ENCODE results near the gene SOD2. TPM values are rescaled to one million over a fixed set of nuclear protein-coding genes. Genes with fewer than 3 reads are reported as not detected.

Gene SOD2
- total and polyA plus RNA-seq, 7 donors, result 171 to 1,498 (median 247) TPM

DNA sequence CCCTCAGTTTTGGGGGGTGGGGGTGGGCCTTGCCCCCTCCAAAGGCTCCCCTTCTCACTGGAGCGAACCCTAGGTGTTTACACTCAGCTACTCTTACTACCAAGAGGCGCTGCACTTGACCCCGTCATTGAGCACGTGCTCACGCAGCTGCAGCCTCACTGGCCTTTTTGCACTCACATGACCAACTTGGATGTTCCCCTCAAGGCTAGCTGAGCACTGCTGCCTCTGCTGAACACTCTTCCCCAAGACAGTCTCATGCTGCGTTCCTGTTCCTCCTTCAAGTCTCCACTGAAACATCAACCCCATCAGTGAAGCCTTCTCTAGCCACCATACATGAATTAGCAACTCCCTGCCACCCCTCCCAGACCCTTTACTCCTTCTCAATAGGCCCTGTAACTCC lies 4.0 kb downstream of the SOD2 start:
- WGBS, 2 donors, result 73 to 78% methylated on average over 6 of the region's 6 CpGs
- H3K4me3 ChIP-seq, result peak overlapping the region in 1 of 4 donors; percentile 100
- peaks cover 9 to 63% (median 22%) of the 10 kb centered on the region in 4 donors for H3K36me3 ChIP-seq
- no peak for TF ChIP-seq POLR2A (IDR thresholded peaks at IDR 0.05)
- no peak for TF ChIP-seq POLR2AphosphoS5 (IDR thresholded peaks at IDR 0.05)
- peaks cover 0 to 55% (median 42%) of the 10 kb centered on the region in 4 donors for H3K4me1 ChIP-seq
- intact Hi-C loops (cut with DNase I), result no loop called here
- no peaks in the 10 kb centered on the region for H3K27me3 ChIP-seq
- H3K9me3 ChIP-seq, result no peaks in the 10 kb centered on the region
- peak overlapping the region in 1 of 4 donors; percentile 6 for H3K27ac ChIP-seq
- no peak for DNase-seq

- Histone ChIP-seq H3K27me3 (no peaks in the 10 kb centered on the region), H3K36me3 (peaks cover 14 to 69% (median 27%) of the 10 kb centered on the region in 4 donors), H3K4me1 (peaks cover 0 to 52% (median 40%) of the 10 kb centered on the region in 4 donors), H3K27ac (no peak overlapping the region), H3K4me3 (peak overlapping the region in 1 of 4 donors; percentile 100), H3K9me3 (no peaks in the 10 kb centered on the region)
- 72 to 80% methylated on average over 5 of the region's 5 CpGs for WGBS, 2 donors
- intact Hi-C loops (cut with DNase I), result no loop called here
- no peak for DNase-seq
- TF ChIP-seq CTCF (IDR thresholded peaks at IDR 0.05) (no peak), POLR2A (IDR thresholded peaks at IDR 0.05) (no peak), EP300 (IDR thresholded peaks at IDR 0.05) (no peak), POLR2AphosphoS5 (IDR thresholded peaks at IDR 0.05) (no peak)
Observed at GRCh38 chr6:159688266-159688905, 4.7 kb downstream of the SOD2 start.

DNA sequence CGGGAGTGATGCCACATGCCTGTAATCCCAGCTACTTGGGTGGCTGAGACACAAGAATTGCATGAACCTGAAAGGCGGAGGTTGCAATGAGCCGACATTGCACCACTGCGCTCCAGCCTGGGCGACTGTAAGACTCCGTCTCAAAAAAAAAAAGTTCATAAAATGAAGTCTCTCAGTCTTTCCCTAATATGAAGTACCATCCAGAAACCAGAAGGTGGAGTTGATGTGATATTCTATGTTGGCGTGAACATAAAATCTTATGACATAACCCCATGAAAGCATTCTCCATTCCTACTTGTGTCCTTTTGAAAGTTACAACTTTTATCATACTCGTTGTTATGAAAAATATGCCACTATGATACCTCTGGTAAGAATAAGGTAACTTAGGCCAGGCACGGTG lies 5.7 kb downstream of the SOD2 start:
- Histone ChIP-seq H3K4me3 (peak overlapping the region in 1 of 4 donors; percentile 2), H3K27me3 (no peaks in the 10 kb centered on the region), H3K27ac (no peak overlapping the region), H3K4me1 (peaks cover 0 to 61% (median 44%) of the 10 kb centered on the region in 4 donors), H3K9me3 (no peaks in the 10 kb centered on the region), H3K36me3 (peaks cover 23 to 80% (median 32%) of the 10 kb centered on the region in 4 donors)
- no peak for DNase-seq
- TF ChIP-seq POLR2A (IDR thresholded peaks at IDR 0.05) (no peak), CTCF (IDR thresholded peaks at IDR 0.05) (no peak), EP300 (IDR thresholded peaks at IDR 0.05) (no peak), POLR2AphosphoS5 (IDR thresholded peaks at IDR 0.05) (no peak)
- intact Hi-C loops (cut with DNase I), result no loop called here
- 91 to 96% methylated on average over 9 of the region's 9 CpGs for whole genome bisulfite sequencing, 2 donors

- WGBS, 2 donors, result 64 to 91% methylated on average over 3 of the region's 3 CpGs
- Histone ChIP-seq H3K36me3 (peaks cover 25 to 86% (median 35%) of the 10 kb centered on the region in 4 donors), H3K4me1 (peaks cover 0 to 62% (median 43%) of the 10 kb centered on the region in 4 donors), H3K9me3 (no peaks in the 10 kb centered on the region), H3K27ac (no peak overlapping the region), H3K27me3 (no peaks in the 10 kb centered on the region), H3K4me3 (peak overlapping the region in 1 of 4 donors; percentile 2)
- TF ChIP-seq POLR2AphosphoS5 (IDR thresholded peaks at IDR 0.05), result no peak
- no peak for TF ChIP-seq CTCF (IDR thresholded peaks at IDR 0.05)
- TF ChIP-seq EP300 (IDR thresholded peaks at IDR 0.05), result no peak
- no peak for TF ChIP-seq POLR2A (IDR thresholded peaks at IDR 0.05)
- intact Hi-C loops (cut with DNase I), result no loop called here
- DNase-seq, result no peak
Observed at GRCh38 chr6:159686703-159687102, 6.3 kb downstream of the SOD2 start.

DNA sequence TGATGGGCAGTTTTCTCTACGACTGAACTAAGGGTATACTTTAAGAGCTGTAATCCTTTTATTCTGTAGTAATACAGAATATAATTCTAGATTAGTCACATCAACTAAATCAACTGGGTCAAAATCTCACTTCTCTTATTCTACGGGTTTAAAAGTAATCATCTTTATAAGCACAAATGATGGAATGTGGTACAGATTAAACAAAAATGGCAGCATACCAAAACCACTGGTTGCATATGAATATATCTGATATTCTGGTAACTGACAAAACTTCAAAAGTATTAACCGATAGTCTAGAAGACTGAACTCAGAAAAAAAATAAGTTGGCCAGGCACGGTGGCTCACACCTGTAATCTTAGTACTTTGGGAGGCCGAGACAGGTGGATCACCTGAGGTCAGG lies 7.0 kb downstream of the SOD2 start:
- Histone ChIP-seq H3K4me1 (peaks cover 0 to 59% (median 41%) of the 10 kb centered on the region in 4 donors), H3K4me3 (no peak overlapping the region), H3K27me3 (no peaks in the 10 kb centered on the region), H3K27ac (no peak overlapping the region), H3K9me3 (no peaks in the 10 kb centered on the region), H3K36me3 (peaks cover 25 to 93% (median 37%) of the 10 kb centered on the region in 4 donors)
- intact Hi-C loops (cut with DNase I), result no loop called here
- no peak for DNase-seq
- WGBS, 2 donors, result 77 to 82% methylated on average over 5 of the region's 5 CpGs
- TF ChIP-seq POLR2AphosphoS5 (IDR thresholded peaks at IDR 0.05) (no peak), EP300 (IDR thresholded peaks at IDR 0.05) (no peak), CTCF (IDR thresholded peaks at IDR 0.05) (no peak), POLR2A (IDR thresholded peaks at IDR 0.05) (no peak)
